ENCODE results near the gene B4GALNT2. TPM values are rescaled to one million over a fixed set of nuclear protein-coding genes. Genes with fewer than 3 reads are reported as not detected.

The B4GALNT2 gene
- total and polyA plus RNA-seq, 2 of the 13 experiments (the other 11 are each of a cell fraction or from before 2014, with no cell fraction given), result not detected

- TF ChIP-seq FOXK1 (CRISPR knock-in tag; IDR thresholded peaks at IDR 0.05; ENCODE audit: borderline replicate concordance, low read depth) (peak; percentile 76; the same call in 1 of the 2 replicates), CBX2 (IDR thresholded peaks at IDR 0.05; ENCODE audit: low read depth, low read length) (no peak), CBX2 (CRISPR knock-in tag; IDR thresholded peaks at IDR 0.05; ENCODE audit: low read depth) (peak; percentile 97), ZBTB33 (CRISPR knock-in tag; IDR thresholded peaks at IDR 0.05) (peak; percentile 48; the same call in 1 of the 2 replicates), ELF4 (CRISPR knock-in tag; IDR thresholded peaks at IDR 0.05; ENCODE audit: borderline replicate concordance) (peak; percentile 62), RARA (CRISPR knock-in tag; IDR thresholded peaks at IDR 0.05) (peak; percentile 61), ZFP90 (CRISPR knock-in tag; IDR thresholded peaks at IDR 0.05; ENCODE audit: borderline replicate concordance) (peak; percentile 82), FOXJ3 (CRISPR knock-in tag; IDR thresholded peaks at IDR 0.05; ENCODE audit: borderline replicate concordance) (peak; percentile 69; the same call in 1 of the 2 replicates), ZSCAN30 (CRISPR knock-in tag; IDR thresholded peaks at IDR 0.05) (peak; percentile 91; the same call in 1 of the 2 replicates), RBM39 (IDR thresholded peaks at IDR 0.05; ENCODE audit: low read depth, low read length, poor library complexity, severe bottlenecking) (peak; percentile 83), ZSCAN9 (CRISPR knock-in tag; IDR thresholded peaks at IDR 0.05; ENCODE audit: borderline replicate concordance) (peak; percentile 52; the same call in 1 of the 2 replicates), ZNF883 (CRISPR knock-in tag; IDR thresholded peaks at IDR 0.05; ENCODE audit: not compliant biosample characterization) (peak; percentile 75), ZNF343 (CRISPR knock-in tag; IDR thresholded peaks at IDR 0.05) (peak; percentile 78; the same call in 1 of the 2 replicates), MEF2D (CRISPR knock-in tag; IDR thresholded peaks at IDR 0.05) (peak; percentile 32; the same call in 1 of the 2 replicates), ZNF432 (CRISPR knock-in tag; IDR thresholded peaks at IDR 0.05; ENCODE audit: borderline replicate concordance) (no peak), ZMAT3 (CRISPR knock-in tag; conservative IDR thresholded peaks at IDR 0.05) (peak; percentile 21), PAWR (CRISPR knock-in tag; IDR thresholded peaks at IDR 0.05; ENCODE audit: borderline replicate concordance) (peak; percentile 96; the same call in 1 of the 2 replicates), ZNF556 (CRISPR knock-in tag; IDR thresholded peaks at IDR 0.05; ENCODE audit: borderline replicate concordance) (peak; percentile 94), CENPBD1 (CRISPR knock-in tag; IDR thresholded peaks at IDR 0.05; ENCODE audit: borderline replicate concordance, low read depth) (no peak), ZNF33B (CRISPR knock-in tag; IDR thresholded peaks at IDR 0.05) (peak; percentile 74; the same call in 1 of the 2 replicates), THAP8 (CRISPR knock-in tag; IDR thresholded peaks at IDR 0.05; ENCODE audit: borderline replicate concordance) (peak; percentile 71; the same call in 1 of the 2 replicates), GABPA (IDR thresholded peaks at IDR 0.05; ENCODE audit: low read depth, low read length) (no peak), GABPA (CRISPR knock-in tag; IDR thresholded peaks at IDR 0.05; ENCODE audit: low read depth) (peak; percentile 73), MYPOP (CRISPR knock-in tag; IDR thresholded peaks at IDR 0.05) (peak; percentile 89; the same call in 1 of the 2 replicates)
Measured at GRCh38 chr17:49191917-49192741, 59.6 kb downstream of the B4GALNT2 start (continued).
